HG03460 (cell line): ENCODE measurements around the gene ATG4B.
A peak's percentile ranks its signal among the peaks of the same experiment; 100 is the strongest.

ENCODE experiments used
- ATAC-seq: cut with Tn5 transposase; IDR thresholded peaks from one replicate; pipeline ENCODE4 v1.9.1; 2021; ENCODE audit not compliant: unreplicated experiment

ATG4B gene

GRCh38 chr2:241680827-241681599 lies 43.5 kb downstream of the ATG4B start:
- ATAC-seq = no peak

- ATAC-seq = peak; percentile 14
Measured at GRCh38 chr2:241686324-241686649, 48.8 kb downstream of the ATG4B start.

GRCh38 chr2:241686650-241687425 lies 49.3 kb downstream of the ATG4B start, which contains the start of gene DTYMK:
TSS of gene DTYMK (minus strand) at chr2:241686815. CDS start at chr2:241686783, 32 bp downstream.
- peak; percentile 93 for ATAC-seq

- no peak for ATAC-seq
Measured at GRCh38 chr2:241689306-241689705, 51.8 kb downstream of the ATG4B start.

GRCh38 chr2:241690202-241690717 lies 52.8 kb downstream of the ATG4B start:
- ATAC-seq = no peak

GRCh38 chr2:241692448-241692847 lies 55.0 kb downstream of the ATG4B start:
- no peak for ATAC-seq

GRCh38 chr2:241695651-241696050 lies 58.2 kb downstream of the ATG4B start:
- no peak for ATAC-seq

GRCh38 chr2:241701149-241701398 lies 63.6 kb downstream of the ATG4B start:
- no peak for ATAC-seq

GRCh38 chr2:241701399-241702154 lies 64.1 kb downstream of the ATG4B start, which contains the start of gene ING5:
TSS of gene ING5 (plus strand) at chr2:241702039. CDS start at chr2:241702066, 27 bp downstream.
- peak; percentile 48 for ATAC-seq

GRCh38 chr2:241702155-241703031 lies 64.9 kb downstream of the ATG4B start:
- ATAC-seq = peak; percentile 63

GRCh38 chr2:241703032-241703604 lies 65.6 kb downstream of the ATG4B start:
- ATAC-seq = no peak

- ATAC-seq = no peak
Measured at GRCh38 chr2:241706537-241706936, 69.0 kb downstream of the ATG4B start.

GRCh38 chr2:241708879-241709278 lies 71.4 kb downstream of the ATG4B start:
- ATAC-seq = no peak

GRCh38 chr2:241719093-241719492 lies 81.6 kb downstream of the ATG4B start:
- no peak for ATAC-seq

- no peak for ATAC-seq
Measured at GRCh38 chr2:241720099-241720498, 82.6 kb downstream of the ATG4B start.

GRCh38 chr2:241720560-241720959 lies 83.1 kb downstream of the ATG4B start:
- no peak for ATAC-seq

GRCh38 chr2:241721852-241722251 lies 84.4 kb downstream of the ATG4B start:
- ATAC-seq = no peak

- ATAC-seq = no peak
Measured at GRCh38 chr2:241722896-241723454, 85.5 kb downstream of the ATG4B start.
